SK-N-SH (cell line): ENCODE data around the gene MATK. TPM values are rescaled to one million over a fixed set of nuclear protein-coding genes. Genes with fewer than 3 reads are reported as not detected.

ENCODE experiments used
- CTCF ChIA-PET: fragments of 300-600, 350-600 bp; formaldehyde crosslinking; extraction: SDS; loops from one replicate; lab custom pipeline; 2021; lab: Yijun Ruan, JAX
- POLR2A ChIA-PET: fragments of 350-600 bp; sonication (Branson Sonifier 250); formaldehyde crosslinking; extraction: SDS; loops from one replicate; lab custom pipeline; 2020; ENCODE audit warnings: antibody characterized with exemption, inconsistent platforms; lab: Yijun Ruan, JAX
- DNase-seq: peaks from one replicate; pipeline ENCODE4 v3.0.0; 2012
- H2AFZ ChIP-seq: fragments of 200-600 bp; sonication (generic); 2 replicates; pipeline ENCODE4 v1.8.1; 2016; ENCODE audit warnings: antibody characterized with exemption, mild to moderate bottlenecking, low read depth
- H3F3A ChIP-seq: fragments of 200-600 bp; sonication (generic); replicated peaks from 2 replicates; pipeline ENCODE3; 2016; ENCODE audit warnings: antibody characterized with exemption, mild to moderate bottlenecking; ENCODE audit not compliant: insufficient read depth
- H3K27ac ChIP-seq, 2 experiments: fragments of 200-500 bp in 1 of 2; fragments of 200-600 bp in 1 of 2; sonication (Bioruptor generic) in 1 of 2; sonication (generic), shearing (Covaris generic) in 1 of 2; 2 replicates each; pipeline versions ENCODE4 v1.5.1 to v1.6.1; 2014 to 2016; ENCODE audit warnings: low read depth in 2 of 2, inconsistent platforms in 1 of 2, low read length in 1 of 2, mild to moderate bottlenecking in 1 of 2, mixed read lengths in 1 of 2
- H3K27me3 ChIP-seq: fragments of 200-600 bp; sonication (generic), shearing (Covaris generic); 2 replicates; pipeline ENCODE4 v1.6.1; 2016; ENCODE audit warnings: mixed run types; ENCODE audit not compliant: insufficient read depth
- H3K36me3 ChIP-seq, 2 experiments: fragments of 200-500 bp in 1 of 2; fragments of 200-600 bp in 1 of 2; sonication (Bioruptor generic) in 1 of 2; sonication (generic) in 1 of 2; replicated peaks in 1 of 2; 2 replicates each; pipeline versions ENCODE3 to v1.5.1; 2014 to 2016; ENCODE audit warnings: low read length in 1 of 2, mild to moderate bottlenecking in 1 of 2; ENCODE audit not compliant: insufficient read depth in 2 of 2, control insufficient read depth in 1 of 2
- H3K4me1 ChIP-seq, 2 experiments: fragments of 200-500 bp in 1 of 2; fragments of 200-600 bp in 1 of 2; sonication (Bioruptor generic) in 1 of 2; sonication (generic), shearing (Covaris generic) in 1 of 2; 2 replicates each; pipeline versions ENCODE4 v1.5.1 to v1.6.1; 2014 to 2016; ENCODE audit warnings: low read depth in 1 of 2, low read length in 1 of 2, mixed run types in 1 of 2; ENCODE audit not compliant: insufficient read depth in 2 of 2, control insufficient read depth in 1 of 2
- H3K4me2 ChIP-seq: fragments of 200-600 bp; sonication (generic), shearing (Covaris generic); 2 replicates; pipeline ENCODE4 v1.6.1; 2017; ENCODE audit warnings: mixed run types
- H3K4me3 ChIP-seq, 2 experiments: fragments of 200-500 bp in 1 of 2; fragments of 200-600 bp in 1 of 2; sonication (Bioruptor generic) in 1 of 2; sonication (generic), shearing (Covaris generic) in 1 of 2; 2 replicates each; pipeline versions ENCODE4 v1.5.1 to v1.8.1; 2014 to 2016; ENCODE audit warnings: low read depth in 2 of 2, inconsistent platforms in 1 of 2, low read length in 1 of 2, mild to moderate bottlenecking in 1 of 2, mixed read lengths in 1 of 2, moderate library complexity in 1 of 2
- H3K79me2 ChIP-seq: fragments of 200-600 bp; sonication (generic); 2 replicates; pipeline ENCODE4 v1.8.1; 2017; ENCODE audit warnings: mild to moderate bottlenecking; ENCODE audit not compliant: insufficient read depth
- H3K9ac ChIP-seq: fragments of 200-600 bp; sonication (generic); 2 replicates; pipeline ENCODE4 v1.6.1; 2017; ENCODE audit warnings: mixed run types
- H3K9me2 ChIP-seq: fragments of 200-600 bp; sonication (generic); 2 replicates; pipeline ENCODE4 v1.6.1; 2017; ENCODE audit warnings: mixed run types
- H3K9me3 ChIP-seq: fragments of 200-600 bp; sonication (generic); 2 replicates; pipeline ENCODE4 v1.6.1; 2017; ENCODE audit warnings: mixed run types, mild to moderate bottlenecking, moderate library complexity
- H4K20me1 ChIP-seq: fragments of 200-600 bp; sonication (generic); 2 replicates; pipeline ENCODE4 v1.6.1; 2017; ENCODE audit warnings: mild to moderate bottlenecking, mixed run types; ENCODE audit not compliant: insufficient read depth
- CTCF ChIP-seq: fragments of 200-600 bp; sonication (generic); IDR thresholded peaks from 2 replicates; pipeline ENCODE4 v1.6.1; 2017; ENCODE audit warnings: antibody characterized with exemption, mild to moderate bottlenecking, moderate library complexity
- ELF1 ChIP-seq: IDR thresholded peaks from 2 replicates; pipeline ENCODE4 v1.4.0; 2012
- FOXJ3 ChIP-seq: sonication (generic); formaldehyde crosslinking; IDR thresholded peaks from 2 replicates; pipeline ENCODE4 v1.5.1; 2020; ENCODE audit warnings: mild to moderate bottlenecking, missing genetic modification reagents
- GATA2 ChIP-seq: sonication (generic); formaldehyde crosslinking; IDR thresholded peaks from 2 replicates; pipeline ENCODE4 v1.5.0; 2020; ENCODE audit warnings: mild to moderate bottlenecking, missing genetic modification reagents
- JUND ChIP-seq: IDR thresholded peaks from 2 replicates; pipeline ENCODE4 v1.4.0; 2012
- MEF2A ChIP-seq: IDR thresholded peaks from 2 replicates; pipeline ENCODE4 v1.4.0; 2012; ENCODE audit warnings: low read depth, borderline replicate concordance
- MXI1 ChIP-seq: IDR thresholded peaks from 2 replicates; pipeline ENCODE4 v1.6.1; 2012; ENCODE audit warnings: mild to moderate bottlenecking, low read depth, low read length, improper control_type of control experiment
- NFIC ChIP-seq: IDR thresholded peaks from 2 replicates; pipeline ENCODE4 v1.4.0; 2012; ENCODE audit warnings: borderline replicate concordance
- NRF1 ChIP-seq: IDR thresholded peaks from 2 replicates; pipeline ENCODE4 v1.6.1; 2012; ENCODE audit warnings: low read depth, mild to moderate bottlenecking, low read length
- RCOR1 ChIP-seq: fragments of 150-350 bp; IDR thresholded peaks from 2 replicates; pipeline ENCODE4 v1.6.1; 2017; ENCODE audit warnings: antibody characterized with exemption, low read length
- RFX5 ChIP-seq: IDR thresholded peaks from 2 replicates; pipeline ENCODE4 v1.6.1; 2012; ENCODE audit warnings: mild to moderate bottlenecking, improper control_type of control experiment, low read length
- RXRA ChIP-seq: IDR thresholded peaks from 2 replicates; pipeline ENCODE4 v1.4.0; 2012; ENCODE audit warnings: low read depth, mild to moderate bottlenecking, borderline replicate concordance
- SIN3A ChIP-seq: IDR thresholded peaks from 2 replicates; pipeline ENCODE4 v1.6.1; 2012; ENCODE audit warnings: low read depth, mild to moderate bottlenecking, low read length, moderate library complexity, borderline replicate concordance
- SMC3 ChIP-seq: IDR thresholded peaks from 2 replicates; pipeline ENCODE4 v1.6.1; 2012; ENCODE audit warnings: low read depth, low read length, improper control_type of control experiment
- TAF1 ChIP-seq: IDR thresholded peaks from 2 replicates; pipeline ENCODE4 v1.6.1; 2012; ENCODE audit warnings: low read depth, mild to moderate bottlenecking, low read length, moderate library complexity, borderline replicate concordance
- YY1 ChIP-seq: IDR thresholded peaks from 2 replicates; pipeline ENCODE4 v1.4.0; 2012; ENCODE audit warnings: low read depth, mild to moderate bottlenecking
- ZBTB33 ChIP-seq: IDR thresholded peaks from 2 replicates; pipeline ENCODE4 v1.4.0; 2012; ENCODE audit warnings: low read depth, borderline replicate concordance
- WGBS: methylation state at CpG from one replicate; pipeline ENCODE4 v1.1.6; 2017; ENCODE audit warnings: low lambda C conversion rate; 5-methylcytosine and 5-hydroxymethylcytosine counted together
- polyA plus RNA-seq, 3 experiments: library from polyadenylated mRNA; depleted of rRNA; stranded (reverse); fragments of >200 nt; gene quantifications; 2 replicates each; pipeline ENCODE4 v1.2.3, GENCODE V29; 2012
- TF ChIP-seq, protein P1 (sequence below): IDR thresholded peaks from 2 replicates; pipeline ENCODE4 v1.4.0; 2012; ENCODE audit warnings: low read depth, borderline replicate concordance

MATK gene
- polyA plus RNA-seq, 1 of the 3 experiments (the other 2 are of a cell fraction), result not detected

DNA sequence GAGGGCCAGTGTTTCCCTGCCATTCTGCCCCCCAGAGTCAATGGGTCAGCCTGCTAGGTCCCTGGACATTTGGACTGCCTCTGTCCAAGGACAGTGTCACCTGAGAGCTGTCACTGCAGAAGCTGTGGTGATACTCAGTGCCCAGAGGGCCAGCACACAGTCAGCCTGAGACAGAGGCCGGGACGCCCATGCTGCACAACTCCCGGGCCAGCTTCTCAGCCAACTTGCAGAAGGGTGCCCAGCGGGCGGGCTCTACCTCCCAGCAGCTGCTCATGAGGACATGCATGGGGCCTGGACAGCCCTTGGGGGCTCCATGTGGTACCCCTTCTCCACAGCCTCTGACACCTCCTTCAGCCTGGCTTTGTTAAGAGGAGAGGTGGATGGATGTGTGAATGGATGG is 10.3 kb downstream of the MATK start:
- Histone ChIP-seq H3K4me3 (no peak overlapping the region), H3K27ac (no peak overlapping the region), H3K9me2 (no peaks in the 10 kb centered on the region), H3K79me2 (no peaks in the 10 kb centered on the region), H3K9ac (no peak overlapping the region), H3K36me3 (no peaks in the 10 kb centered on the region), H3K9me3 (no peaks in the 10 kb centered on the region), H4K20me1 (no peaks in the 10 kb centered on the region), H3K4me2 (no peak overlapping the region), H3F3A (no peaks in the 10 kb centered on the region), H2AFZ (no peak overlapping the region), H3K4me1 (no peaks in the 10 kb centered on the region), H3K27me3 (peaks cover 22% of the 10 kb centered on the region)
- DNase-seq, result no peak
- CTCF ChIA-PET, result interaction anchor here (0.8 kb wide), 1 partner anchor 54 kb away, joined by 3 read pairs; no protein-coding TSS in a partner anchor
- TF ChIP-seq CTCF (no peak), RCOR1 (no peak), TAF1 (no peak), YY1 (no peak), SIN3A (no peak), RXRA (no peak), GATA2 (CRISPR knock-in tag) (no peak), ELF1 (no peak), RFX5 (no peak), JUND (no peak), MEF2A (no peak), MXI1 (no peak), NRF1 (no peak), NFIC (no peak), FOXJ3 (CRISPR knock-in tag) (no peak), SMC3 (no peak), ZBTB33 (no peak)
- TF ChIP-seq, protein P1, sequence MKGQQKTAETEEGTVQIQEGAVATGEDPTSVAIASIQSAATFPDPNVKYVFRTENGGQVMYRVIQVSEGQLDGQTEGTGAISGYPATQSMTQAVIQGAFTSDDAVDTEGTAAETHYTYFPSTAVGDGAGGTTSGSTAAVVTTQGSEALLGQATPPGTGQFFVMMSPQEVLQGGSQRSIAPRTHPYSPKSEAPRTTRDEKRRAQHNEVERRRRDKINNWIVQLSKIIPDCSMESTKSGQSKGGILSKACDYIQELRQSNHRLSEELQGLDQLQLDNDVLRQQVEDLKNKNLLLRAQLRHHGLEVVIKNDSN, result no peak
- 69% methylated on average over 3 of the region's 5 CpGs for WGBS
- POLR2A ChIA-PET, result no interaction called here
